SIG-M5 (cell line): Measurements from ENCODE around the gene PAFAH1B2.
"Not testable (repeated sequence)": the region's sequence is repeated elsewhere in the genome, so short reads cannot be mapped to it uniquely, and the experiment has no call there.

Experiments
- DNase-seq: peaks from one replicate; lab custom pipeline; 2025; lab: John Stamatoyannopoulos, UW

The PAFAH1B2 gene

GRCh38 chr11:117172724-117173421, 28.8 kb downstream of the PAFAH1B2 start:
- no peak for DNase-seq

DNA sequence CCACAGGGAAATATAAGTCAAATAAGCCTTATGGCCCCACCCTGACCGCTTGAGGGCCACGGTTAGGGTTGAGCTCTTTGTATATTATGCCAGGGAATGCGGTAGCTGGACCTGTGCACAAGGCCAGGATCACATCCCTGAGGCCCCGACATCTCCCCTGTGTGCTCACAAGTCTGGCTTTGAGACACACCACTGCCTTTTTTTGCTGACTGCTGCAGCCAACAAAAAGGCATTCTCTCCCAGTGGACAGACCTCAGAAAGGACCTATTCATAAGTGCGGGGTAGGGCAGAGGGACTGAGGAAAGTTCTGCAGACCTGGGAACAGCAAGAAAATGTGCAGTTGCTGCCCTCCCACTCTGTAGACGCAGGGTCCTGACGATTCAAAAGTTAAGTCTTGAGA, 31.0 kb downstream of the PAFAH1B2 start:
- no peak for DNase-seq

GRCh38 chr11:117175781-117176180, 31.7 kb downstream of the PAFAH1B2 start:
- DNase-seq, result no peak

DNA sequence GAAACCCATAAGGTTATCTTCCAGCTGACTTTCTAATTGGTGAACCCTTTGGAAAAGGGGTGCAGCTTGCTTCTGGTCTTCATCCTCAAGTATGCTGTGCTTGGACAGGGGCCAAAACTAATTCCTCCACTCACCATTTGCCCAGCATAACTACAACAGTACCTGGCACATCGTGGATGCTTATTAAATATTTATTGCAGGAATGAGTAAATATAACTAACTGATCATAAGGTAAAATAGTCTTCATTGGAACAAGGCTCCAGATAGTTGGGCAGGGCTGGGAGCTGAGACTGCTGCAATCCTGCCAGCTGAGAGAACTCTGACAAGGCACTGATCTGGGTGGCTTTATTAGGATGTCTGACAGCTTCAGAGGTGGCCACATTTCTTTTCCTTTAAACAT, 32.1 kb downstream of the PAFAH1B2 start:
- no peak for DNase-seq

GRCh38 chr11:117177534-117178209, 33.6 kb downstream of the PAFAH1B2 start:
- no peak for DNase-seq

DNA sequence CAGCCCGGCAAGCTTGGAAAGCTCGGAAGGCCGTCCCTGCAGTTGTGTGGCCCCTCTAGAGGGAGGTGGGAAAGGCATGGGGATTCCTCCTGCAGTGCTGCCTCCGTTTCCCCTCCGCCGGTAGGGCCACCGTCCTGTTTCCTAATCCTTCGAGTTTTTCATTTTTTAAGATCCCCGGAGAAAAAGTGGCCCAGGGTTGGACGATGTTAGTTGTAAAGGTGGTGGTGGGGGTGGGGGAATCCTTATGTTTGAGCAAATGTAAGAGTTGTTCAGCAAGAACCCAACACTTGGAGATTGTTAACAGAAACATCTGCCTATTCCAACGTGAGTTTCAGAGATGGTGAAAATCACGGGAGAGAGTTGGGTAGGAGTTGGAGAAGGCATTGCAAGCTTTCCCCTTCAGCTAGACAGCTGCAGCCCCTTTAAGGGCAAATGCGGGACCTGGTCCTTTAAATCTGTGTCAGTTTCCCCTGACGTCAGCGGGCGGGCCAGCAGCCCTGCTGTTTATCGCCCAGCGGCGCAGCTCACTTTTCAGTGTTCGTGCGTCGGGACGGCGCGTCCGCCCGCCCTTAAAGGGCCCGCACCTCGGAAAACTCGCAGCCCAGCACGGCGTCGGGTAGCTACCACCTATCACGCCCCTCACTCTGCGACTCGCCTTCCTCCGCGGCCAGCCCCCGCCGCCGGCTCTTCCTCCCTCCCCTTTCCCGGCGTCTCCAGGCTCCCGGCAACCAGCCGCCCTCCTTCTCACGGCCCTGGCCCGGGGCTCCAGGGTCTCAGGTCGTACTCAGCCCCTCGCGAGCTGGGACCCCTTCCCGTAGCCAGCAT, 34.3 kb downstream of the PAFAH1B2 start, which contains the start of gene SIDT2:
Gene SIDT2, plus strand, starts transcription at position 534 of the 825 bp plus-strand sequence. CDS start 521 bp downstream, outside the sequence.
- DNase-seq, result peak; percentile 13

DNA sequence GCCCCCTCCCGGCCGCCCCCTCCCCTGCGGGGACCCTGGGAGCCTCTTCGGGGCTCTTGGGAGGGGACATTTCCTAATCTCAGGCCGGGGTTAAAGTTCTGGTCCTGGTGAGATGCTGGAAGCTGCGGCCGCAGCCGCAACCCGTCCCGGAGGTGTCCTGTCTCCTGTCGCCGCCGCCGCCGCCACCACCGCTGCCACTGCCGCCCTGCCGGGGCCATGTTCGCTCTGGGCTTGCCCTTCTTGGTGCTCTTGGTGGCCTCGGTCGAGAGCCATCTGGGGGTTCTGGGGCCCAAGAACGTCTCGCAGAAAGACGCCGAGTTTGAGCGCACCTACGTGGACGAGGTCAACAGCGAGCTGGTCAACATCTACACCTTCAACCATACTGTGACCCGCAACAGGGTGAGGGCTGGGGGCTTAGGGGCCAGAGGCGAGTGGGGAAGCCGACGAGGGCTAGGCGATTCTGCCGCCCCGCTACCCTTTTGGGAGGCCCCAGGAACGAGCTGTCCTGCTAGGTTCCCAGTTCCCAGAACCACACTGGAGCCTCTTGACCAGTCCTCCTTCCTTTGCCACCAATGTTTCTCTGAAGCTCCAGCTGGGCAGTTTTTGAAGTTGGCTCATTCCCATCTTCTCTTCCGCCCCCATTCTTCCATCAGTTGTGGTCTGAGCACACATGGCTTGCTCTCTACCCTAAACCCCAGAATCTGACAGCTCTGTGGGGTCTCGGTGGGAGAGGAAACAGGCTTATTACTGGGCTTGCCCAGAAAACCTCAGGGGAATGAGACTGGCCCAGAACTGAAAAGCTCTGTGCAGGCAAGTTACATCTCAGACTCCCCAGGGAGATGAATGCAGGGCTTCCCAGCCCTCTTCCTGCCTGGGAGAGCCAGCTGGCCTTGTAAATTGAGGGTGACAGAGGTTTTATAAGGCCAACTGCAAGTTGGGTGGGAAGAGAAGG, 35.2 kb downstream of the PAFAH1B2 start:
- no peak for DNase-seq

GRCh38 chr11:117180020-117180419, 35.9 kb downstream of the PAFAH1B2 start:
- DNase-seq, result no peak

- peak; percentile 12 for DNase-seq
Observed at GRCh38 chr11:117180661-117181585, 36.8 kb downstream of the PAFAH1B2 start.

DNA sequence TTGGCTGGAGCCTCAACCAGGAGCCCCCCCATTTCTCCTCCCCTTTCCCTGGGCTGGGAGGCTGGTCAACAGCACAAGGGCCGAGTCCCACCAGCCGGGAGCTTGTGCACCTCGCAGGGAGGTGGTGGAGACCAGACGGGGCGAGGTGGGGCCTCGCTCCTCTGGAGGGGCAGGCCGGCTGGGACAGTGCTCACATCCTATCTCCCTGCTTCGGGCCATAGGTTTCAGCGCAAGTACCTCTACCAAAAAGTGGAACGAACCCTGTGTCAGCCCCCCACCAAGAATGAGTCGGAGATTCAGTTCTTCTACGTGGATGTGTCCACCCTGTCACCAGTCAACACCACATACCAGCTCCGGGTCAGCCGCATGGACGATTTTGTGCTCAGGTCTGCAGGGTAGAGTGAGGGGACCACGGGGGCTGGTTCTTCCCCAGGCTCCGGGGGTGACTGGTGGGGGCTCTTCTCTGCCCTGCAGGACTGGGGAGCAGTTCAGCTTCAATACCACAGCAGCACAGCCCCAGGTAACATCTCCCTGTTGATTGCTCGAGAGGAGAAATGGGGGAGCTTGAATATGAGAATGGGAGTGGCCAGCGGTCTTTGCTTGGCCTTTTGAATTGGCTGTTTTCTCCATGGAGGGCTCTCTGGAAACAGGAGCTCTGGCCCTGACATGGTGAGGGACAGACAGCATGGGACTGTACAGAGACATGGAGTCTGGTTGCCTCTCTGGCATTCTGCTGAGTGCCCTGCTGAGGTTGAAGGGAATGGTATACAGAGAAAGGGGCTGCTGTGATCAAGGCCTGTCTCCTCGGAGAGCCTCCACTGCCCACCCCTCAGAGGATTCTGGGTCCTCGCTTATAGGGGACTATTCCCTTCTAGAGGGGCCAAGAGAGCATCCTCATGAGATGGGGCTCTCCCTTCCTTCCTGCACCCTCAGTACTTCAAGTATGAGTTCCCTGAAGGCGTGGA, 37.8 kb downstream of the PAFAH1B2 start:
- DNase-seq, result no peak

GRCh38 chr11:117182551-117182935, 38.5 kb downstream of the PAFAH1B2 start:
- DNase-seq, result no peak

DNA sequence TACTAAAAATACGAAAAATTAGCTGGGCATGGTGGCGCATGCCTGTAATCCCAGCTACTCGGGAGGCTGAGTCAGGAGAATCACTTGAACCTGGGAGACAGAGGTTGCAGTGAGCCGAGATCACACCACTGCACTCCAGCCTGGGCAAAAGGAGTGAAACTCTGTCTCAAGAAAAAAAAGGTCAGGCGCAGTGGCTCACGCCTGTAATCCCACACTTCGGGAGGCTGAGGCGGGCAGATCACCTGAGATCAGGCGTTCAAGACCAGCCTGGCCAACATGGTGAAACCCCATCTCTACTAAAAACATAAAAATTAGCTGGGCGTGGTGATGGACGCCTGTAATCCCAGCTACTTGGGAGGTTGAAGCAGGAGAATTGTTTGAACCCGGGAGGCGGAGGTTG, 39.1 kb downstream of the PAFAH1B2 start:
- DNase-seq, result not testable (repeated sequence)

DNA sequence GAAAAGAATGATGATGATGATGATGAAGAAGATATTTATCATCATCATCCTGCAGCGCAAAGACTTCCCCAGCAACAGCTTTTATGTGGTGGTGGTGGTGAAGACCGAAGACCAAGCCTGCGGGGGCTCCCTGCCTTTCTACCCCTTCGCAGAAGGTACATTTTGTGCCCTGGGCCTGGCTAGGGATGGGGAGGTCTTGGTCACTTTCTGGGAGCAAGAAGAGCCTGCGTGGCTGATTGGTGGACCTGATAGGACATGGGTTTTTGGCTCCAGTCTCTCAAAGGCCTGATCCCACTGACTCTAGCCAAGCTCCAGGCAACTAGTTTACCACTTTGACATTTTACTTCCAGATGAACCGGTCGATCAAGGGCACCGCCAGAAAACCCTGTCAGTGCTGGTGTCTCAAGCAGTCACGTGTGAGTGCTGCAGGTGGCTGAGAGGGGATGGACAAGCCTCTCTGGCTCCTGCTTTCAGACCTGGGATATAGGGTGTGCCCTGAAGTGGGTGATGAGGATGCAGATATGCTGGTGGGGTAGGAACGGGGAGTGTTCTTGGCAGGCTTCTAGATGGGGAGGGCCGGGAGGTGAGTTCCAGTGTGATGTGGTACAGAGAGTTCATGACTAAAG, 39.8 kb downstream of the PAFAH1B2 start:
- no peak for DNase-seq

DNA sequence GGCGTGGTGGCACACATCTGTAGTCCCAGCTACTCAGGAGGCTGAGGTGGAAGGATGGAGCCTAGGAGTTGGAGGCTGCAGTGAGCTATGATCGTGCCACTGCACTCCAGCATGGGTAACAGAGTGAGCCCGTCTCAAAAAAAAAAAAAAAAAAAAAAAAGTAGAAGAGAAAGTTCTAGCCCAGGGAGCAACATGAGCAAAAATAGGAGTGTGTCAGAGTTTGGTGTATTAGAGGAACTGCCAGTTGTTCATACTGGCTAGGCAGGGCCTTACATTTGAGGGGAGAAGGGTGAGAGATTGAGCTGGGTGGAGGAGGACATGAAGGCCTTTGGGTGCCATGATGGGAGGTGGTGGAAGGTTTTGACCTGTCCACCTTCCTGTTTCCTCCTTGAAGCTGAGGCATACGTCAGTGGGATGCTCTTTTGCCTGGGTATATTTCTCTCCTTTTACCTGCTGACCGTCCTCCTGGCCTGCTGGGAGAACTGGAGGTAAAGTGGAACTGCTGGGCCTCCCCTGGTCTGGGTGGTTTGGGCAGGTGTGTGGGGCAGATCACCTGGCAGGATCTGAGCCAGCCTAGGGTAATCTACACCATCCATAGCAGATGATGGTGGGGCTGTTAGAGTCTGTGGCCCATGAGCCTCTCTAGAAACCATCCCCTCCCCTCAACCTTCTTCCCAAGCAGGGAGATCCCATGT, 41.8 kb downstream of the PAFAH1B2 start:
- peak; percentile 1 for DNase-seq

DNA sequence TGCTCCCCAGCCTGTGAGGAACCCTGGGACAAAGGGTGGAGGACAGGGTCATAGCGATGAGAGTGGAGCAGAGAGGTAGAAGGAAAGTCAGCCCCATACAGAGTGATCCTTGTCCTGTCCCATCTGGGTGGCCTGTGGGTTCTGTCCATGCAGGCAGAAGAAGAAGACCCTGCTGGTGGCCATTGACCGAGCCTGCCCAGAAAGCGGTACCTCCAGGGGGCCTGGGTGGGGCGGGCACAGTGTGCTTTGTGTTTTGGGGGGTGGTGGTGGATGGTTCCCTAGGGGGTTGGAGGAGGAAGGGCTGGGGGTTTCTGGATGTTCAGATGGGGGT, 42.3 kb downstream of the PAFAH1B2 start:
- no peak for DNase-seq

GRCh38 chr11:117187007-117187406, 42.9 kb downstream of the PAFAH1B2 start:
- DNase-seq, result no peak

GRCh38 chr11:117187428-117187798, 43.3 kb downstream of the PAFAH1B2 start:
- no peak for DNase-seq

GRCh38 chr11:117187799-117188481, 43.9 kb downstream of the PAFAH1B2 start:
- no peak for DNase-seq
